ENCODE measurements around the gene TPI1.

DNA sequence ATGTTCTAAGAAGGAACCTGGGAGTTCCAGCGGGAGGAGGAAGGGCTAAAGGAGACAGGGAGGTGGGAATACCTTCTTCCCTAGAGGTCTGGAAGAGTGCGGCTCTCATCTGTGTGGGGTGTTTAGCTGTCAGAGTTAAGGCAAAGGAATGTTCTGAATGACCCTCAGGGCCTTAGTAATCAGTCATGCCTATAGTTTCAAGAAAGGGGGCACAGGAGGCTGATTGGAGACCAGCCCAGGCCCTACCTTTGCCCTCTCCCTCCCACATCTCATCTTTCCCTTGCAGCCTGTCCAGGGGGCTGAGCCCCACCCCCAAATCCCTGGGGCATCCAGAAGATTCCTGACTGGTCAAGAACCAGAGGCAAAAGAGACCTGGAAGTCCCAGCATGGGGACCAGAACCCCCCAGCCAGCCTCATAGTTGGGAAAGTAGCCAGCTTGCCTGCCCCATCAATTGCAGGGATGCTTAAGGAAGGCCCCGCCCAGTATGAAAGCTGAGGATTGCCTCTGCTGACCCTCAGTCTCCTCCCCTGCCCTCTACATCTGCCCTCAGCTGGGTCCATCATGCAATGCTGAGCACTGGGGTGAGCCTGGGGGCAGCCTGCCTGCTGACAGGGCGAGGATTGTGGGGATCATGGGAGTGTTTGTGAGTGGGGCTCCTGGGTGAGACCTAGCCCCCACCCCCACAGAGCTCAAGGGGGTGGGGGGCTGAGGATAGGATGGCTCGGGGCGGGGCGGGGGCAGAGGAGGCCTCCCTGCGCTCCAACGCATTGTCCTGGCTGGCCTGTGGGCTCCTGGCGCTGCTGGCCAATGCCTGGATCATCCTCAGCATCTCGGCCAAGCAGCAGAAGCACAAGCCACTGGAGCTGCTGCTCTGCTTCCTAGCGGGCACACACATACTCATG lies 43.9 kb upstream of the TPI1 start:
- no peak for TF ChIP-seq CTCF (IDR thresholded peaks at IDR 0.05 in 8 of 11, conservative IDR thresholded peaks at IDR 0.05 in 3 of 11)
- TF ChIP-seq POLR2A (IDR thresholded peaks at IDR 0.05): no peak
- TF ChIP-seq POLR2AphosphoS5 (IDR thresholded peaks at IDR 0.05): no peak
